ENCODE results near the gene MEGF11.

- TF ChIP-seq SMC3 (IDR thresholded peaks at IDR 0.05), result no peak
- no peak for TF ChIP-seq HDAC2 (IDR thresholded peaks at IDR 0.05)
- TF ChIP-seq CBX8 (IDR thresholded peaks at IDR 0.05), result no peak
- TF ChIP-seq MAFK (IDR thresholded peaks at IDR 0.05; ENCODE audit: partially characterized antibody), result no peak
- TF ChIP-seq, protein P1, sequence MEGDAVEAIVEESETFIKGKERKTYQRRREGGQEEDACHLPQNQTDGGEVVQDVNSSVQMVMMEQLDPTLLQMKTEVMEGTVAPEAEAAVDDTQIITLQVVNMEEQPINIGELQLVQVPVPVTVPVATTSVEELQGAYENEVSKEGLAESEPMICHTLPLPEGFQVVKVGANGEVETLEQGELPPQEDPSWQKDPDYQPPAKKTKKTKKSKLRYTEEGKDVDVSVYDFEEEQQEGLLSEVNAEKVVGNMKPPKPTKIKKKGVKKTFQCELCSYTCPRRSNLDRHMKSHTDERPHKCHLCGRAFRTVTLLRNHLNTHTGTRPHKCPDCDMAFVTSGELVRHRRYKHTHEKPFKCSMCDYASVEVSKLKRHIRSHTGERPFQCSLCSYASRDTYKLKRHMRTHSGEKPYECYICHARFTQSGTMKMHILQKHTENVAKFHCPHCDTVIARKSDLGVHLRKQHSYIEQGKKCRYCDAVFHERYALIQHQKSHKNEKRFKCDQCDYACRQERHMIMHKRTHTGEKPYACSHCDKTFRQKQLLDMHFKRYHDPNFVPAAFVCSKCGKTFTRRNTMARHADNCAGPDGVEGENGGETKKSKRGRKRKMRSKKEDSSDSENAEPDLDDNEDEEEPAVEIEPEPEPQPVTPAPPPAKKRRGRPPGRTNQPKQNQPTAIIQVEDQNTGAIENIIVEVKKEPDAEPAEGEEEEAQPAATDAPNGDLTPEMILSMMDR (IDR thresholded peaks at IDR 0.05), result no peak
- no peak for TF ChIP-seq POLR2A (IDR thresholded peaks at IDR 0.05; ENCODE audit: low read length)
- no peak for TF ChIP-seq JUNB (IDR thresholded peaks at IDR 0.05)
- no peak for TF ChIP-seq RAD21 (conservative IDR thresholded peaks at IDR 0.05 in 1 of 2, IDR thresholded peaks at IDR 0.05 in 1 of 2)
- TF ChIP-seq CEBPB (IDR thresholded peaks at IDR 0.05), result no peak
- TF ChIP-seq REST (IDR thresholded peaks at IDR 0.05), result no peak
- no peak for TF ChIP-seq KDM1A (IDR thresholded peaks at IDR 0.05; ENCODE audit: low read depth)
- no peak for TF ChIP-seq HOXA7 (CRISPR knock-in tag; IDR thresholded peaks at IDR 0.05)
Measured at GRCh38 chr15:66163553-66163952, 90.0 kb downstream of the MEGF11 start.
